ENCODE results near the gene EIF3J. TPM values are rescaled to one million over a fixed set of nuclear protein-coding genes. Genes with fewer than 3 reads are reported as not detected.

The EIF3J gene
- polyA plus RNA-seq, 1 experiment: 97.5 TPM

DNA sequence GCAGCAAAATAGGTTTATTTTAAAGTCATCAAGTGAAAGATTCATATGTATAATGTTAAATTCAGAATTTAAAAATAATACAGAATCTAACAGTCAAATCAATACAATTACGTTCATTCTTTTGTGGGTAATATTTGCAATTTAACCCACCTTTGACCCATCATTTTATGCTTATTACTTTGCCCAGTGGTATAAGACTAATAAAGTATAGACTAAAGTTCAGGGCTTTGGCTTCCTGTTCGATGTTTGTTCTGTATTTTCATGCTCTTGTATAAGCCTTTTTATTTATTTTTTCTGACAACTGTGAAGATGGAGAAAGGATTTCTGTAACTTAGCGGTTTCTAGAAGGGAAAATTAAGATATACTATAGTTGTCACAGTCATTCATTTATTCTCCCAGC is 44.3 kb upstream of the EIF3J start:
- POLR2A ChIA-PET: no interaction called here
- Histone ChIP-seq H3K9me3 (ENCODE audit: control insufficient read depth, insufficient read depth, low read length) (no peaks in the 10 kb centered on the region), H3K4me3 (ENCODE audit: low read depth, low read length) (no peak overlapping the region), H3K27ac (ENCODE audit: low read depth, low read length) (no peak overlapping the region), H3K27me3 (ENCODE audit: control insufficient read depth, insufficient read depth, low read length) (no peaks in the 10 kb centered on the region)
- TF ChIP-seq CTCF (IDR thresholded peaks at IDR 0.05; ENCODE audit: low read depth, low read length): no peak
- CTCF ChIA-PET: interaction anchor here (3.8 kb wide), 1 partner anchor 9 kb away, joined by 27 read pairs; no protein-coding TSS in a partner anchor
- no peak for DNase-seq (ENCODE audit: low read depth, low spot score)

- no peak overlapping the region for H3K4me3 ChIP-seq (ENCODE audit: low read depth, low read length)
- CTCF ChIA-PET: no interaction called here
- TF ChIP-seq CTCF (IDR thresholded peaks at IDR 0.05; ENCODE audit: low read depth, low read length): no peak
- no peak for DNase-seq (ENCODE audit: low read depth, low spot score)
- no peaks in the 10 kb centered on the region for H3K27me3 ChIP-seq (ENCODE audit: control insufficient read depth, insufficient read depth, low read length)
- POLR2A ChIA-PET: no interaction called here
- H3K27ac ChIP-seq (ENCODE audit: low read depth, low read length): no peak overlapping the region
- H3K9me3 ChIP-seq (ENCODE audit: control insufficient read depth, insufficient read depth, low read length): no peaks in the 10 kb centered on the region
These were observed 41.4 kb upstream of the EIF3J start for GRCh38 chr15:44495562-44495961.

- no peaks in the 10 kb centered on the region for H3K27me3 ChIP-seq (ENCODE audit: control insufficient read depth, insufficient read depth, low read length)
- no peak for TF ChIP-seq CTCF (IDR thresholded peaks at IDR 0.05; ENCODE audit: low read depth, low read length)
- no peak for DNase-seq (ENCODE audit: low read depth, low spot score)
- no peak overlapping the region for H3K4me3 ChIP-seq (ENCODE audit: low read depth, low read length)
- H3K9me3 ChIP-seq (ENCODE audit: control insufficient read depth, insufficient read depth, low read length): no peaks in the 10 kb centered on the region
- POLR2A ChIA-PET: interaction anchor here (2.0 kb wide), 1 partner anchor 73 kb away, joined by 12 read pairs; the partner anchor contains the start of gene CTDSPL2
- CTCF ChIA-PET: interaction anchor here (0.7 to 2.0 kb wide), 20 partner anchors 9 to 629 kb away, joined by 3 to 36 read pairs (median 4); partner anchors contain the start of genes CTDSPL2 and GOLM2
- no peak overlapping the region for H3K27ac ChIP-seq (ENCODE audit: low read depth, low read length)
These were observed 36.4 kb upstream of the EIF3J start for GRCh38 chr15:44500555-44500954.

GRCh38 chr15:44501768-44502366 is 35.1 kb upstream of the EIF3J start:
- peak; percentile 74 for TF ChIP-seq CTCF (IDR thresholded peaks at IDR 0.05; ENCODE audit: low read depth, low read length)
- Histone ChIP-seq H3K27ac (ENCODE audit: low read depth, low read length) (no peak overlapping the region), H3K9me3 (ENCODE audit: control insufficient read depth, insufficient read depth, low read length) (no peaks in the 10 kb centered on the region), H3K4me3 (ENCODE audit: low read depth, low read length) (no peak overlapping the region), H3K27me3 (ENCODE audit: control insufficient read depth, insufficient read depth, low read length) (no peaks in the 10 kb centered on the region)
- DNase-seq (ENCODE audit: low read depth, low spot score): peak; percentile 24
- ChIA-PET CTCF (interaction anchor here (0.5 to 2.0 kb wide), 46 partner anchors 8 to 690 kb away, joined by 3 to 36 read pairs (median 4); partner anchors contain the start of genes CTDSPL2 and GOLM2), POLR2A (interaction anchor here (1.0 to 2.0 kb wide), 2 partner anchors 74 to 214 kb away, joined by 3 to 12 read pairs; partner anchors contain the start of gene CTDSPL2)

GRCh38 chr15:44516436-44516835 is 20.5 kb upstream of the EIF3J start:
- DNase-seq (ENCODE audit: low read depth, low spot score): no peak
- no peaks in the 10 kb centered on the region for H3K27me3 ChIP-seq (ENCODE audit: control insufficient read depth, insufficient read depth, low read length)
- CTCF ChIA-PET: interaction anchor here (0.7 to 1.0 kb wide), 2 partner anchors 15 to 548 kb away, joined by 3 read pairs; no protein-coding TSS in a partner anchor
- POLR2A ChIA-PET: no interaction called here
- H3K4me3 ChIP-seq (ENCODE audit: low read depth, low read length): no peak overlapping the region
- no peak overlapping the region for H3K27ac ChIP-seq (ENCODE audit: low read depth, low read length)
- TF ChIP-seq CTCF (IDR thresholded peaks at IDR 0.05; ENCODE audit: low read depth, low read length): no peak
- H3K9me3 ChIP-seq (ENCODE audit: control insufficient read depth, insufficient read depth, low read length): no peaks in the 10 kb centered on the region
